LoVo (cell line): ENCODE results near the gene FAM168A.

Experiments used
- DNase-seq: peaks from one replicate; pipeline ENCODE4 v3.0.0-alpha.2; 2016; ENCODE audit warnings: low spot score

Gene FAM168A

GRCh38 chr11:73426219-73426850 is 171.6 kb downstream of the FAM168A start:
- DNase-seq = no peak

GRCh38 chr11:73425108-73425507 is 172.8 kb downstream of the FAM168A start:
- no peak for DNase-seq

GRCh38 chr11:73423506-73423905 is 174.4 kb downstream of the FAM168A start:
- DNase-seq = no peak

- DNase-seq = no peak
Observed at GRCh38 chr11:73422886-73423285, 175.0 kb downstream of the FAM168A start.

GRCh38 chr11:73420136-73420535 is 177.8 kb downstream of the FAM168A start:
- no peak for DNase-seq

- no peak for DNase-seq
Observed at GRCh38 chr11:73416786-73417185, 181.1 kb downstream of the FAM168A start.

DNA sequence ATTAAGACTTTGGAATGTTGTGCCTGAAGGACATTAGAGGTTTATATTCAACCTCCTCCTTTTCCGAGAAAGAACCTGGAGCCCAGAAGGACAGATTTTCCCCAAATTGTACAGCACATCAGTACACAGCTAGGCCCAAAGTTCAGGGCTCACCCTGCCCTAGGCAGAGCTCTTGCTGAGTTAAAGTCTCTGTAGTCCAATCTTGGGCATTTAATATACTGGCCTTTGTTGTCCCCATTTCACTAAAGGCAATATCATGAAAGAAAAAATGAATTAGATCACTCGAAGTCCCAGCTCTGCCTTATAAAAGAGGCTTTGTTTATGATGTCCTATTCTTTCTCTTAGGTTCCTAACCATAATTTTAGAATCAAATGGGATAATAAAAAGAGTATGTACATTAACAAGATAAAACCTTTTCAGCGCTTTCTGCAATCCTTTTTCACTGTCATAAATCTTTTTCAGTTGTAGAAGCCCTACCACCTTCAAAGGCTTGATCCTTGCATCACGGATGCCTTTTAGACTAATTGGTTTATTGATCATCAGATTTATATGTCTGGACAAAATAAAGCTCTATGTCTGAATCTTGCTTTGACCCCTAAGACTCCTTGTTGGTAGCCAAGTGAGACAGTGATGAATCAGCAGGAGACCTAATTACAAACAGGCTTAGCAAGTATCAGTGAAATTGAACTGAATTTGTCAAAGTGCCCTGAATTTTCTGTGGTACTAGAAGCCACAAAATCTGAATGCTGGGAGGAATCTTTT is 181.9 kb downstream of the FAM168A start:
- no peak for DNase-seq

GRCh38 chr11:73414977-73415651 is 182.8 kb downstream of the FAM168A start:
- DNase-seq = no peak

GRCh38 chr11:73413256-73413655 is 184.7 kb downstream of the FAM168A start:
- DNase-seq = no peak

DNA sequence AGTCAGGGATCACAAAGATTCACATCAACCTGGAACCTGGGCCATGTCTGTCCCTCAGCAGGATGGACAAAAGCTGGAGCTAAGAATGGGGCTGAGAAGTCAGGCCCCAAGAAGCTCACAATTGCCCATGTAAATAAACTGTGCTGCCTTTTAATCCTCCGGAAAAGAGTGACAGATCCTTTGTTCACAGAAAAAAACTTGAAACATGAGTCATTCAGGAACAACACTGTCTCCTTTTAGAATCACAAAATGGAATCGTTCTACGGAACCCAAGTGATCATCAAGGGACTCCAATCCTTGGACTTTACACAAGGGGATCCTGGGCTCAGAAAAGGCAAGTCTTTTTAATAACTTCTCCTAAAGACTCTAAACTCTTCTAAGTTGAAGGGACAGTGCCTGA is 185.6 kb downstream of the FAM168A start:
- DNase-seq = no peak

GRCh38 chr11:73411031-73411430 is 186.9 kb downstream of the FAM168A start:
- DNase-seq = no peak

DNA sequence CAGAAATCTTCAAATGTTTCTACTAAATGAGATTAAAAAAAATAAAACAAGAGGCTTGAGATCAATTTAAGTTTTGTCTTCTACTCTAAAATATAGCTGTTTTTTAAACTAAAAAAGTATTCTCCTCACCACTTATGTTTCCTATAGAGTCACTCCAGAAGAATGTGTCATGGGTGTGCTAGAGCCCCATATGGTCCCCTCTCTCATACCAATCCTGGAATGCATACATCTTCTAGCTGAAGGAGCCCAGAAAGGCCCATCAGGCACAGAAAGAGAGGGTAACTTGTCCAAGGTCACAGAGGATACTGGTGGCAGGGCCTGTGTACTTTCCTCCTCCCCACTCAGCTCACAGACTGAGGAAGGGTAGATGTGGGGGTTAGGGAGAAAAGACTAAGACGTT is 187.3 kb downstream of the FAM168A start:
- no peak for DNase-seq

- no peak for DNase-seq
Observed at GRCh38 chr11:73409431-73409830, 188.5 kb downstream of the FAM168A start.

GRCh38 chr11:73406619-73407018 is 191.3 kb downstream of the FAM168A start:
- no peak for DNase-seq

- DNase-seq = no peak
Observed at GRCh38 chr11:73406131-73406530, 191.8 kb downstream of the FAM168A start.

DNA sequence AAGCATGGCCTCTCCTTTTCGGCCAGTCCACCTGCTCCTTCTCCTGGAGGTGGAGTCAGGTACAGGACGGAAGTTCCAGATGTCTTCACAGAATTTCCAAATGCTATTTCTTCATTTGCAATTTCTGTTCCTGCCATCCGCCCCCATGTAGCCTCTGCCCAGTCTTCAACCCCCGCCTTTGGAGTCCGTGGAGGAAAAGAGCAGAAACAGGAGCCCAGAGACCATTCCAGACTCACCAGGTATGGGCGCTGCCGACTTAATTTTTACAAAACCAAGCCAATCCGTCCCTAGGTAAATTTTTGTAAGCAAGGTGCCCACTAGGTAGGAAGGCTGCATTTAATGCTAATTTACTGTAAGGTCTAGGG is 192.8 kb downstream of the FAM168A start:
- DNase-seq = no peak

GRCh38 chr11:73404506-73405145 is 193.3 kb downstream of the FAM168A start:
- no peak for DNase-seq

- DNase-seq = no peak
Observed at GRCh38 chr11:73404048-73404447, 193.9 kb downstream of the FAM168A start.

GRCh38 chr11:73403541-73403940 is 194.4 kb downstream of the FAM168A start:
- no peak for DNase-seq

DNA sequence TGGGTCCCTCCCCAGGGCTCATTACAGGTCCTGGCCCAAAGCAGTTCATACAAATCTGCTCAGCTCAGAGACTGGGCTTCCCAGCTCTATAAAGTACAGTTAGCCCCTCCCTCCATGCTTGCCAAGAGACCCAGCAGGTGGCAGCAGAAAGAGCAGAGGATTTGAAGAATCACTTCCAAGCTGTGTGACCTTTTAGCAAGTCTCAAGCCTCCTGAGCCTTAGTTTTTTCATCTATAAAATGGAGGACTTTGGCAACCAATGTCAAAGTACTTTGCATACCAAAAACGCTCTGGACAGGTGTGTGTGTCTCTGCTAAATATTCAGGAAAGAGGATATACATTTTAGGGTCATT is 195.1 kb downstream of the FAM168A start:
- DNase-seq = no peak

DNA sequence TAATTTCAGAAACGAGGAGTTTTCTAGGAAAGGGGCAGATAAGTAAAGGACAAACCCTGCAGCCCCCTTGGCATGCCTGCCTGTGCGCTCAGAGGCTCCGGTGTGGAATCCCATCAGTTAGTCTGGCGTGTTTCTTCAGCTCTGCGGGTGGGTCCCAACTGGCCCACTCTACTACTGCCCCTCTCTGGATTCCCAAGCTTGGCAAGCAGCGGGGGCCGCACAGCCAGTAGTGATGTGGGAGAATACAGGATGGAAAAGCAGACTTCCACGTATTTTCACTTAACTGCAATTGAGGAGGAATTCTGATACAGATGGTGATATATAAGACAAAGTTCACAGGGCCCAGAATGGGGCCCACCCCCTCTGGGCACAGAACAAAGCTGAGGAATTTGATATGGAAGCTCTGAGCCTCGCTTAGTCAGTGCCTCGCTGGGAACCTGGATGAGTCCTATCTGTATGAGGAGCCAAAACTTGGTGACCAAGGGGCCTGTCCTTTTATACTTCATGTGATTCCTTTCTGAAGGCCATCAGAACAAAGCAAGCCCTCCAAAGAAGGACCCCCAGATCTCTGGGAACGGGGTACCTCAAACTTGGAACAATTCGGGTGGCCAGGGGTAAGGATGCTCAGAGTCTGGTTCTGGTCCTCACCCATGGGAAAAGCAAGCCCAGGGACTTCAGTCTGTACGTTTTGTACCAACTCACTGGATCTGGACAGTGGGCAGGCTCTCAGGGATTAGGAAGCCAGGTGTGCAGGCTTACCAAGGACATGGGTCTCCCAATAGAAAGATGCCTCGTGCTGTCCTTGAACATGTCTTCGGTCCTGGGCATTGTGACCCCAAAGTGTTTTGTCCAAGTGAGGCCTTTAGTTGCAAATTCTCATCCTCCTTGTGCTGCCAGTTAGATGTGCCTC is 195.7 kb downstream of the FAM168A start:
- no peak for DNase-seq
